ENCODE measurements around the gene RNF157.

GRCh38 chr17:76273445-76274111 lies 33.3 kb upstream of the RNF157 start:
- TF ChIP-seq CTCF (IDR thresholded peaks at IDR 0.05 in 2 of 3, conservative IDR thresholded peaks at IDR 0.05 in 1 of 3; ENCODE audit: borderline replicate concordance in 1 of 3, insufficient read depth in 1 of 3, low read depth in 2 of 3, low read length in 2 of 3) (no peak), EGR1 (IDR thresholded peaks at IDR 0.05; ENCODE audit: low read depth) (no peak)

Data from HCT116 (cell line).